CD1c-positive myeloid dendritic cell (primary cell): ENCODE measurements around the gene PLCB2.

Source experiments
- DNase-seq: peaks from one replicate; pipeline ENCODE4 v3.0.0-alpha.2; 2016; ENCODE audit errors: extremely low spot score

The PLCB2 gene

GRCh38 chr15:40327457-40327856 lies 19.7 kb upstream of the PLCB2 start:
- no peak for DNase-seq

GRCh38 chr15:40325700-40326099 lies 18.0 kb upstream of the PLCB2 start:
- DNase-seq: peak; percentile 62

- no peak for DNase-seq
These were observed 17.5 kb upstream of the PLCB2 start for GRCh38 chr15:40325188-40325587.

GRCh38 chr15:40323953-40324937 lies 16.5 kb upstream of the PLCB2 start:
- peak; percentile 31 for DNase-seq

- peak; percentile 96 for DNase-seq
These were observed 15.7 kb upstream of the PLCB2 start, which contains the start of gene INAFM2 for GRCh38 chr15:40323239-40323952. Gene INAFM2 (plus strand): TSS chr15:40323692. CDS start chr15:40324056, 364 bp downstream.

- DNase-seq: no peak
These were observed 14.9 kb upstream of the PLCB2 start for GRCh38 chr15:40322531-40323238.

GRCh38 chr15:40320931-40321371 lies 13.2 kb upstream of the PLCB2 start:
- peak; percentile 83 for DNase-seq

GRCh38 chr15:40320409-40320808 lies 12.7 kb upstream of the PLCB2 start:
- DNase-seq: no peak

GRCh38 chr15:40317580-40317979 lies 9.8 kb upstream of the PLCB2 start:
- peak; percentile 38 for DNase-seq

GRCh38 chr15:40316931-40317330 lies 9.2 kb upstream of the PLCB2 start:
- DNase-seq: no peak

- no peak for DNase-seq
These were observed 7.1 kb upstream of the PLCB2 start for GRCh38 chr15:40314723-40315276.

- DNase-seq: peak; percentile 77
These were observed 6.0 kb upstream of the PLCB2 start for GRCh38 chr15:40313531-40314398.

- no peak for DNase-seq
These were observed 4.8 kb upstream of the PLCB2 start for GRCh38 chr15:40312370-40313158.

- no peak for DNase-seq
These were observed 3.3 kb upstream of the PLCB2 start for GRCh38 chr15:40310993-40311392.

GRCh38 chr15:40310001-40310959 lies 2.5 kb upstream of the PLCB2 start:
- peak; percentile 70 for DNase-seq

- no peak for DNase-seq
These were observed 1.7 kb upstream of the PLCB2 start for GRCh38 chr15:40309344-40309862.

- no peak for DNase-seq
These were observed 827 bp downstream of the PLCB2 start for GRCh38 chr15:40306908-40307307.

- DNase-seq: peak; percentile 83
These were observed 1.4 kb downstream of the PLCB2 start for GRCh38 chr15:40306371-40306770.
